Mesenchymal stem cell (in vitro differentiated cells and primary cell): Measurements from ENCODE around the gene KLHL11.
A peak's percentile ranks its signal among the peaks of the same experiment; 100 is the strongest.

Experiments
- DNase-seq: peaks from one replicate; pipeline ENCODE4 v3.0.0-alpha.2; 2013
- H2AFZ ChIP-seq: one replicate; pipeline ENCODE4 v1.6.1; 2013; ENCODE audit warnings: low read depth, mild to moderate bottlenecking, control low read depth, inconsistent platforms, low read length, moderate library complexity
- H2AK5ac ChIP-seq: 2 replicates; pipeline ENCODE4 v1.6.1; 2013; ENCODE audit warnings: low read length, moderate library complexity, mild to moderate bottlenecking, inconsistent platforms; ENCODE audit not compliant: severe bottlenecking
- H2BK120ac ChIP-seq: one replicate; pipeline ENCODE4 v1.6.1; 2013; ENCODE audit warnings: low read depth, mild to moderate bottlenecking, inconsistent platforms, low read length, moderate library complexity
- H2BK12ac ChIP-seq, 2 experiments: one replicate each; pipeline ENCODE4 v1.6.1; 2013; ENCODE audit warnings: inconsistent platforms in 2 of 2, low read length in 2 of 2, mild to moderate bottlenecking in 2 of 2, moderate library complexity in 2 of 2, control low read depth in 1 of 2
- H2BK15ac ChIP-seq: one replicate; pipeline ENCODE4 v1.6.1; 2013; ENCODE audit warnings: mild to moderate bottlenecking, low read depth, inconsistent platforms; ENCODE audit not compliant: poor library complexity, severe bottlenecking
- H2BK5ac ChIP-seq: 2 replicates; pipeline ENCODE4 v1.6.1; 2013; ENCODE audit warnings: low read depth, mild to moderate bottlenecking, low read length, control low read depth, inconsistent platforms; ENCODE audit not compliant: poor library complexity, severe bottlenecking
- H3K14ac ChIP-seq, 2 experiments: one replicate each; pipeline ENCODE4 v1.6.1; 2013; ENCODE audit warnings: inconsistent platforms in 2 of 2, low read length in 2 of 2, control low read depth in 1 of 2, mild to moderate bottlenecking in 1 of 2, moderate library complexity in 1 of 2
- H3K18ac ChIP-seq, 2 experiments: one replicate each; pipeline ENCODE4 v1.6.1; 2013; ENCODE audit warnings: inconsistent platforms in 2 of 2, low read length in 2 of 2, control low read depth in 1 of 2, low read depth in 1 of 2, mild to moderate bottlenecking in 1 of 2
- H3K23ac ChIP-seq, 2 experiments: one replicate each; pipeline ENCODE4 v1.6.1; 2013; ENCODE audit warnings: inconsistent platforms in 2 of 2, low read length in 2 of 2, mild to moderate bottlenecking in 2 of 2, moderate library complexity in 2 of 2, control low read depth in 1 of 2
- H3K27ac ChIP-seq: 2 replicates; pipeline ENCODE4 v1.5.1; 2013; ENCODE audit warnings: mild to moderate bottlenecking, moderate library complexity, low read length, control low read depth, inconsistent platforms; ENCODE audit not compliant: poor library complexity, severe bottlenecking
- H3K27me3 ChIP-seq, 2 experiments: 2 replicates each; pipeline versions ENCODE4 v1.6.1 to v1.7.0; 2013; ENCODE audit warnings: low read length in 2 of 2, mild to moderate bottlenecking in 2 of 2, moderate library complexity in 2 of 2, control low read depth in 1 of 2, inconsistent platforms in 1 of 2; ENCODE audit not compliant: control insufficient read depth in 1 of 2, insufficient read depth in 1 of 2
- H3K36me3 ChIP-seq, 2 experiments: 2 replicates each; pipeline versions ENCODE4 v1.6.1 to v1.7.0; 2013; ENCODE audit warnings: low read length in 2 of 2, control low read depth in 1 of 2, inconsistent platforms in 1 of 2, low read depth in 1 of 2, mild to moderate bottlenecking in 1 of 2; ENCODE audit not compliant: insufficient read depth in 2 of 2, control insufficient read depth in 1 of 2
- H3K4ac ChIP-seq, 2 experiments: one replicate each; pipeline ENCODE4 v1.6.1; 2013; ENCODE audit warnings: inconsistent platforms in 2 of 2, low read length in 2 of 2, mild to moderate bottlenecking in 2 of 2, moderate library complexity in 2 of 2, control low read depth in 1 of 2, low read depth in 1 of 2
- H3K4me1 ChIP-seq: 2 replicates; pipeline ENCODE4 v1.6.1; 2013; ENCODE audit warnings: low read depth, low read length, control low read depth; ENCODE audit not compliant: control insufficient read depth, insufficient read depth
- H3K4me2 ChIP-seq: 2 replicates; pipeline ENCODE4 v1.6.1; 2013; ENCODE audit warnings: low read length, mild to moderate bottlenecking, inconsistent platforms; ENCODE audit not compliant: poor library complexity, severe bottlenecking
- H3K4me3 ChIP-seq, 2 experiments: 2 replicates each; pipeline versions ENCODE4 v1.5.1 to v1.7.0; 2013; ENCODE audit warnings: low read length in 2 of 2, mild to moderate bottlenecking in 2 of 2, control low read depth in 1 of 2, low read depth in 1 of 2; ENCODE audit not compliant: insufficient read depth in 1 of 2
- H3K79me1 ChIP-seq: replicated peaks from 2 replicates; pipeline ENCODE4 v1.6.1; 2013; ENCODE audit warnings: mild to moderate bottlenecking, control low read depth, low read length, inconsistent platforms; ENCODE audit not compliant: poor library complexity, severe bottlenecking
- H3K9ac ChIP-seq: 2 replicates; pipeline ENCODE4 v1.7.0; 2013; ENCODE audit warnings: mild to moderate bottlenecking, low read length, moderate library complexity
- H3K9me3 ChIP-seq: 2 replicates; pipeline ENCODE4 v1.7.0; 2013; ENCODE audit warnings: mild to moderate bottlenecking, low read length; ENCODE audit not compliant: control insufficient read depth
- H4K8ac ChIP-seq: one replicate; pipeline ENCODE4 v1.6.1; 2013; ENCODE audit warnings: inconsistent platforms, mild to moderate bottlenecking, low read length, moderate library complexity
- H4K91ac ChIP-seq: one replicate; pipeline ENCODE4 v1.6.1; 2013; ENCODE audit warnings: mild to moderate bottlenecking, low read length, inconsistent platforms
- WGBS: methylation state at CpG from one replicate; pipeline ENCODE4 v1.1.7; 2013; ENCODE audit warnings: mixed read lengths; 5-methylcytosine and 5-hydroxymethylcytosine counted together

KLHL11 gene

DNA sequence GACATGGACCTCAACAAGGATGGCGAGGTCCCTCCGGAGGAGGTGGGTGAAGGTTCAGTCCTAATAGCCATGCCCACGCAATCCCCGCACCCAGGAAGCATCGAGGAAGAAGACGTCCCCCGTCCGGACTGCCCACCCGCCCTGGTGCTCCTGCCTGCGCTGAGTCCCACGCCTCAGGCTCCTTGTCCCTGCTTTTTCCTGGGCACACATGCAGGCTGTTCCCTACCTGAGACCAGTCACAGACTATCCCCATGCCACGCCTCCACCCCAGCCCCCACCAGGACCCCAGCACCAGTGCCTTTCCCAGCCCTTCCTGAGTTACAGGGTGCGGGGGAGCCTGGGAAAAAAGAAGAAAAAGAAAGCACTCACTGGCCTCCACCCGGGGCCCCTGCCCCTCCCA, 43.4 kb downstream of the KLHL11 start:
- H2BK5ac ChIP-seq, result no peak overlapping the region
- DNase-seq, result no peak
- H4K8ac ChIP-seq, result no peak overlapping the region
- no peak overlapping the region for H3K4me2 ChIP-seq
- no peak overlapping the region for H2AK5ac ChIP-seq
- H3K79me1 ChIP-seq, result peaks cover 27% of the 10 kb centered on the region
- H3K36me3 ChIP-seq, result peaks cover 51 to 80% of the 10 kb centered on the region in 2 experiments
- H3K9me3 ChIP-seq, result no peaks in the 10 kb centered on the region
- H4K91ac ChIP-seq, result no peak overlapping the region
- H2BK15ac ChIP-seq, result no peak overlapping the region
- H3K23ac ChIP-seq, result no peak overlapping the region
- no peak overlapping the region for H2BK120ac ChIP-seq
- no peak overlapping the region for H3K27ac ChIP-seq
- no peak overlapping the region for H3K18ac ChIP-seq
- WGBS, result 97% methylated on average over 14 of the region's 14 CpGs
- H2BK12ac ChIP-seq, result no peak overlapping the region
- H3K9ac ChIP-seq, result no peak overlapping the region
- H3K27me3 ChIP-seq, result no peaks in the 10 kb centered on the region
- no peak overlapping the region for H2AFZ ChIP-seq
- H3K4me1 ChIP-seq, result peaks cover 12% of the 10 kb centered on the region
- H3K14ac ChIP-seq, result no peak overlapping the region
- H3K4ac ChIP-seq, result no peak overlapping the region
- no peak overlapping the region for H3K4me3 ChIP-seq

DNA sequence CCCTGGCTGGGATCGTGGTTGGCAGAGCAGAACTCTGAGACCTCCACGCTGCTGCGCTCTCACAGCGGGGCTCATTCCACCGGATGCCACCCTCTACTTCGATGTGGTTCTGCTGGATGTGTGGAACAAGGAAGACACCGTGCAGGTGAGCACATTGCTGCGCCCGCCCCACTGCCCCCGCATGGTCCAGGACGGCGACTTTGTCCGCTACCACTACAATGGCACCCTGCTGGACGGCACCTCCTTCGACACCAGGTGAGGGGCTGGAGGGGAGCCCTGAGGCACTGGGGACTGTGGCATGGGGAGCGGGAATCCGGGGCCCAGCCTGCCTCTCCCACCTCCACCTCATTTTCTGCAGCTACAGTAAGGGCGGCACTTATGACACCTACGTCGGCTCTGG, 47.2 kb downstream of the KLHL11 start:
- Histone ChIP-seq H3K79me1 (peaks cover 28% of the 10 kb centered on the region), H2AK5ac (no peak overlapping the region), H3K4ac (no peak overlapping the region), H3K9me3 (no peaks in the 10 kb centered on the region), H2AFZ (no peak overlapping the region), H3K27me3 (no peaks in the 10 kb centered on the region), H4K91ac (no peak overlapping the region), H3K4me3 (no peak overlapping the region), H2BK12ac (no peak overlapping the region), H2BK5ac (no peak overlapping the region), H3K18ac (no peak overlapping the region), H3K23ac (no peak overlapping the region), H3K14ac (no peak overlapping the region), H4K8ac (no peak overlapping the region), H2BK120ac (no peak overlapping the region), H3K4me2 (no peak overlapping the region), H3K4me1 (peaks cover 23% of the 10 kb centered on the region), H2BK15ac (no peak overlapping the region), H3K36me3 (peaks cover 47 to 59% of the 10 kb centered on the region in 2 experiments), H3K9ac (no peak overlapping the region), H3K27ac (no peak overlapping the region)
- DNase-seq, result no peak
- WGBS, result 96% methylated on average over 20 of the region's 20 CpGs

DNA sequence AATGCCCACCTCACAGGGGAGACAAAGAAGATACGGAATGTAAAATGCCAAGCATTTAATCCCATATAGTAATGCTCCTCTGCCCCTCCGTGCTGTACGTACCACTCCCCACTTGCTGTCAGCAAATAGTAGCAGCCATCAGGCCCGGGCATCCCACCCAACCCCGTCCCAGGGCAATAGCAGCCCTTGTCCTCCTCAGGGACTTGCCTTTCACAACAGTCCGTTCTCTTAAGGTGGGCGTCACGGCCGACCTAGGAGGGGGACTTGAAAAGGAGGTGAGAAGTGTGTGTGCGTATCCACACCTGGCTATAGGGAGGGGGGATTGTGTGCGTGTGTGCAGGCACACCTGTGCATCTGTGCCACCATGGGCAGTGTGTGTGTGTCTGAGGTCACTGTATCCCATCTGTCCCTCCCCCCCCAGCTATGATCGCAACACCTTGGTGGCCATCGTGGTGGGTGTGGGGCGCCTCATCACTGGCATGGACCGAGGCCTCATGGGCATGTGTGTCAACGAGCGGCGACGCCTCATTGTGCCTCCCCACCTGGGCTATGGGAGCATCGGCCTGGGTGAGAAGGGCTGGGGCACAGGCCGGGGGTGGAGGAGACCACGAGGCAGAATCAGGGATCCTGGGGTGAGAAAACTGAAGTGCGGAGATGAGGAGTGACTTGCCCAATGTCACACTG, 48.4 kb downstream of the KLHL11 start:
- H3K4me2 ChIP-seq, result no peak overlapping the region
- no peak overlapping the region for H2BK5ac ChIP-seq
- H3K4ac ChIP-seq, result no peak overlapping the region
- no peak overlapping the region for H3K9ac ChIP-seq
- no peak overlapping the region for H4K8ac ChIP-seq
- H3K9me3 ChIP-seq, result no peaks in the 10 kb centered on the region
- H3K27ac ChIP-seq, result no peak overlapping the region
- no peak overlapping the region for H2BK12ac ChIP-seq
- H3K36me3 ChIP-seq, result peaks cover 39 to 49% of the 10 kb centered on the region in 2 experiments
- peaks cover 28% of the 10 kb centered on the region for H3K4me1 ChIP-seq
- H3K79me1 ChIP-seq, result peaks cover 28% of the 10 kb centered on the region
- WGBS, result 97% methylated on average over 22 of the region's 23 CpGs
- H3K4me3 ChIP-seq, result no peak overlapping the region
- no peak overlapping the region for H2AFZ ChIP-seq
- H2BK15ac ChIP-seq, result no peak overlapping the region
- H4K91ac ChIP-seq, result no peak overlapping the region
- no peak for DNase-seq
- no peak overlapping the region for H2AK5ac ChIP-seq
- H3K14ac ChIP-seq, result no peak overlapping the region
- H3K23ac ChIP-seq, result no peak overlapping the region
- no peaks in the 10 kb centered on the region for H3K27me3 ChIP-seq
- no peak overlapping the region for H3K18ac ChIP-seq
- no peak overlapping the region for H2BK120ac ChIP-seq

DNA sequence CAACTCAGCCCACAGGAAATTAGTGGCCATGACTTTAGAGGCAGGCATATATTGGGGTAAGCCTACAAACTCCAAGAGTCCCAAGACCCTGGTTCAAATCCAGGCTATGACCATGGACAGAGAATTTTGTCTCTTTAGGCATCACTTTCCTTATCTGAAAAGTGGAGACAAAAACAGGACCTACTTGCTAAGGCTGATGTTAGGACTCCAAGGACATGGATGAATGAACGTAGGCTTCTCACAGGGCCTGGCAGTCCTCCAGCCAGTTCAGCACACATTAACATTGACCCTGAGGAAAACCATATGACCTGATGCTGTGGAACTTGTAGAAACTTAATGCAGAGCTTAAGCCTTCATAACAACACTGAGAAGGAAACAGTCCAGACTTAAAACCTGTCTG, 51.0 kb downstream of the KLHL11 start:
- no peak overlapping the region for H2AFZ ChIP-seq
- H3K4ac ChIP-seq, result no peak overlapping the region
- H3K9me3 ChIP-seq, result no peaks in the 10 kb centered on the region
- H4K91ac ChIP-seq, result no peak overlapping the region
- H3K4me3 ChIP-seq, result peak overlapping the region in 1 of 2 experiments; percentile 97
- WGBS, result 9% methylated on average over 1 of the region's 1 CpG
- H3K9ac ChIP-seq, result peak overlapping the region; percentile 95
- DNase-seq, result peak; percentile 62
- peak overlapping the region in 1 of 2 experiments; percentile 31 for H3K14ac ChIP-seq
- peak overlapping the region; percentile 84 for H3K4me2 ChIP-seq
- peak overlapping the region; percentile 84 for H2BK15ac ChIP-seq
- H3K36me3 ChIP-seq, result peaks cover 29 to 35% of the 10 kb centered on the region in 2 experiments
- peak overlapping the region; percentile 69 for H2BK5ac ChIP-seq
- H3K79me1 ChIP-seq, result peaks cover 26% of the 10 kb centered on the region
- peak overlapping the region; percentile 97 for H2AK5ac ChIP-seq
- H3K23ac ChIP-seq, result peak overlapping the region in 1 of 2 experiments; percentile 91
- H4K8ac ChIP-seq, result no peak overlapping the region
- H3K27me3 ChIP-seq, result no peaks in the 10 kb centered on the region
- H3K4me1 ChIP-seq, result peaks cover 47% of the 10 kb centered on the region
- H3K18ac ChIP-seq, result peak overlapping the region in 1 of 2 experiments; percentile 87
- H3K27ac ChIP-seq, result peak overlapping the region; percentile 94
- H2BK120ac ChIP-seq, result no peak overlapping the region
- peak overlapping the region in 1 of 2 experiments; percentile 75 for H2BK12ac ChIP-seq
